ENCODE results near the gene CDH4. TPM values are rescaled to one million over a fixed set of nuclear protein-coding genes. Genes with fewer than 3 reads are reported as not detected.

CDH4 gene
- total RNA-seq, 1 donor from 2014 or later: not detected

- DNase-seq (ENCODE audit: low spot score) (no peak), ATAC-seq (no peak)
Observed at GRCh38 chr20:61657721-61658377, 405.8 kb downstream of the CDH4 start.

GRCh38 chr20:61658563-61658962 lies 406.5 kb downstream of the CDH4 start:
- ATAC-seq (no peak), DNase-seq (ENCODE audit: low spot score) (no peak)

- no peak for DNase-seq (ENCODE audit: low spot score)
- no peak for ATAC-seq
Observed at GRCh38 chr20:61659246-61659993, 407.4 kb downstream of the CDH4 start.

- DNase-seq (ENCODE audit: low spot score) (no peak), ATAC-seq (no peak)
Observed at GRCh38 chr20:61659994-61660346, 407.9 kb downstream of the CDH4 start.

GRCh38 chr20:61660559-61660958 lies 408.5 kb downstream of the CDH4 start:
- ATAC-seq: no peak
- DNase-seq (ENCODE audit: low spot score): no peak

- no peak for ATAC-seq
- DNase-seq (ENCODE audit: low spot score): no peak
Observed at GRCh38 chr20:61661025-61661424, 409.0 kb downstream of the CDH4 start.

- ATAC-seq: no peak
- no peak for DNase-seq (ENCODE audit: low spot score)
Observed at GRCh38 chr20:61661583-61661982, 409.5 kb downstream of the CDH4 start.

- DNase-seq (ENCODE audit: low spot score) (no peak), ATAC-seq (no peak)
Observed at GRCh38 chr20:61662226-61662967, 410.3 kb downstream of the CDH4 start.

- DNase-seq (ENCODE audit: low spot score): no peak
- ATAC-seq: no peak
Observed at GRCh38 chr20:61662968-61663331, 410.9 kb downstream of the CDH4 start.

- ATAC-seq (no peak), DNase-seq (ENCODE audit: low spot score) (no peak)
Observed at GRCh38 chr20:61663521-61664425, 411.7 kb downstream of the CDH4 start.

GRCh38 chr20:61664556-61665320 lies 412.7 kb downstream of the CDH4 start:
- no peak for DNase-seq (ENCODE audit: low spot score)
- ATAC-seq: no peak

- DNase-seq (ENCODE audit: low spot score): no peak
- no peak for ATAC-seq
Observed at GRCh38 chr20:61665528-61666470, 413.7 kb downstream of the CDH4 start.

- ATAC-seq (no peak), DNase-seq (ENCODE audit: low spot score) (no peak)
Observed at GRCh38 chr20:61666471-61666832, 414.4 kb downstream of the CDH4 start.

GRCh38 chr20:61667056-61667792 lies 415.2 kb downstream of the CDH4 start:
- no peak for DNase-seq (ENCODE audit: low spot score)
- ATAC-seq: no peak

- no peak for DNase-seq (ENCODE audit: low spot score)
- no peak for ATAC-seq
Observed at GRCh38 chr20:61668065-61668650, 416.1 kb downstream of the CDH4 start.

- DNase-seq (ENCODE audit: low spot score) (no peak), ATAC-seq (no peak)
Observed at GRCh38 chr20:61668771-61669503, 416.9 kb downstream of the CDH4 start.

GRCh38 chr20:61670274-61670673 lies 418.2 kb downstream of the CDH4 start:
- DNase-seq (ENCODE audit: low spot score) (no peak), ATAC-seq (no peak)
